ENCODE measurements around the gene PLCD3. TPM values are rescaled to one million over a fixed set of nuclear protein-coding genes. Genes with fewer than 3 reads are reported as not detected.
A peak's percentile ranks its signal among the peaks of the same experiment; 100 is the strongest.

The PLCD3 gene
- total RNA-seq, 1 experiment from 2014 or later: 88.5 TPM

DNA sequence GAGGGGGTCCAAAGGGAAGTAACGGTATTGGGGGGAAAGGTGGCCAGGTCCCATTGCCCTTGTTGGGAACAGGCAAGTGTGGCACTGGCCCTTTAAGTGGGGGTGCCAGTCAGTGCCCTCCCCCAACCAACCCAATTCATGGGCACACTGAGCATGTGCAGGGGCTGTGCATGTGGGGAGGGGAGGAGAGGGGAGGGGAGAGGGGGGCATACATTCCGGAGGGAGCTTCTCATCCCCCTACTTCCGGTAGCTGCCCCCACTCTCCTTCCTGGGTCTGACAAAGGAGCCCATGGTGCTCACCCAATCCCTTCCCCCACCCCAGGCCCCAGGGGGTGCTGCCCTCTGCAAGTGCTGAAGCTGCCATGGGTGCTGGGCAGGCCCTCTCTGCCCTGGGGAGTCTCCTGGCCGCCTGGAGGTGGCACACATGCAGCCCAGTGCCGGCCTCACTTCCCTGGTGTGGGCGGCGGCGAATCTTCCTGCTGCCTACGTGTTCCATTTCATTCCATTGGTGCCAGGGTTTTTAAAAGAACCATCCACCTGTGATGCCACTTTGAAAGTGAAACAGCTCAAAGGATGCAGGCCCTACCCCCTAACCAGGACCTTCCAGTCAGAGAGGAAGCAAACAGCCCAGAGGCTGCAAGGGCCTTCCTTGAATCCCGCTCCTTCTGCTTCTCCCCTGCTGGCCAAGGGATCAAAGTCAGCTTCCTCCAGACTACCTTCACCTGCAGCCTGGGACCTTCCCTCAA, 40.4 kb upstream of the PLCD3 start:
- TF ChIP-seq, protein P1, sequence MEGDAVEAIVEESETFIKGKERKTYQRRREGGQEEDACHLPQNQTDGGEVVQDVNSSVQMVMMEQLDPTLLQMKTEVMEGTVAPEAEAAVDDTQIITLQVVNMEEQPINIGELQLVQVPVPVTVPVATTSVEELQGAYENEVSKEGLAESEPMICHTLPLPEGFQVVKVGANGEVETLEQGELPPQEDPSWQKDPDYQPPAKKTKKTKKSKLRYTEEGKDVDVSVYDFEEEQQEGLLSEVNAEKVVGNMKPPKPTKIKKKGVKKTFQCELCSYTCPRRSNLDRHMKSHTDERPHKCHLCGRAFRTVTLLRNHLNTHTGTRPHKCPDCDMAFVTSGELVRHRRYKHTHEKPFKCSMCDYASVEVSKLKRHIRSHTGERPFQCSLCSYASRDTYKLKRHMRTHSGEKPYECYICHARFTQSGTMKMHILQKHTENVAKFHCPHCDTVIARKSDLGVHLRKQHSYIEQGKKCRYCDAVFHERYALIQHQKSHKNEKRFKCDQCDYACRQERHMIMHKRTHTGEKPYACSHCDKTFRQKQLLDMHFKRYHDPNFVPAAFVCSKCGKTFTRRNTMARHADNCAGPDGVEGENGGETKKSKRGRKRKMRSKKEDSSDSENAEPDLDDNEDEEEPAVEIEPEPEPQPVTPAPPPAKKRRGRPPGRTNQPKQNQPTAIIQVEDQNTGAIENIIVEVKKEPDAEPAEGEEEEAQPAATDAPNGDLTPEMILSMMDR (IDR thresholded peaks at IDR 0.05; ENCODE audit: insufficient read depth in 1 of 2, low read depth in 1 of 2, low read length in 1 of 2, severe bottlenecking in 1 of 2, unreplicated experiment in 1 of 2): peak in 1 of 2 experiments; percentile 0
- no peaks in the 10 kb centered on the region for H3K9me3 Mint-ChIP-seq (ENCODE audit: unreplicated experiment)
- H3K27me3 Mint-ChIP-seq (ENCODE audit: insufficient read depth, unreplicated experiment): no peaks in the 10 kb centered on the region
- peaks cover 45% of the 10 kb centered on the region for H3K4me1 Mint-ChIP-seq (ENCODE audit: low read depth, unreplicated experiment)
- peak; percentile 42 to 67 for DNase-seq
- CTCF ChIA-PET: interaction anchor here (1.2 to 4.5 kb wide), 7 partner anchors 11 to 37 kb away, joined by 7 to 47 read pairs (median 24); partner anchors contain the start of genes ACBD4, HEXIM1 and HEXIM2
- intact Hi-C loops (cut with micrococcal nuclease; ENCODE audit: unreplicated experiment): no loop called here
- no TSS peak for BruUV-seq (replicated peaks)
- no peaks in the 10 kb centered on the region for H3K36me3 ChIP-seq (ENCODE audit: control insufficient read depth, insufficient read depth, low read length)
- no peaks in the 10 kb centered on the region for H3K9me3 ChIP-seq
- peaks cover 31% of the 10 kb centered on the region for H3K36me3 Mint-ChIP-seq (ENCODE audit: insufficient read depth, unreplicated experiment)
- H3K4me1 ChIP-seq: peaks cover 70% of the 10 kb centered on the region
- H3K4me3 Mint-ChIP-seq (ENCODE audit: unreplicated experiment): peak overlapping the region; percentile 64
- H3K4me3 ChIP-seq (ENCODE audit: low read depth, low read length): peak overlapping the region; percentile 2; the same call in 1 of the 2 replicates
- H3K27ac Mint-ChIP-seq (ENCODE audit: unreplicated experiment): peak overlapping the region; percentile 94
- POLR2A ChIA-PET: interaction anchor here (1.0 to 8.1 kb wide), 5 partner anchors 12 to 37 kb away, joined by 4 to 183 read pairs (median 11); partner anchors contain the start of genes ACBD4, HEXIM1 and HEXIM2
- no peaks in the 10 kb centered on the region for H3K27me3 ChIP-seq (replicated peaks; ENCODE audit: control insufficient read depth, insufficient read depth, low read length)

DNA sequence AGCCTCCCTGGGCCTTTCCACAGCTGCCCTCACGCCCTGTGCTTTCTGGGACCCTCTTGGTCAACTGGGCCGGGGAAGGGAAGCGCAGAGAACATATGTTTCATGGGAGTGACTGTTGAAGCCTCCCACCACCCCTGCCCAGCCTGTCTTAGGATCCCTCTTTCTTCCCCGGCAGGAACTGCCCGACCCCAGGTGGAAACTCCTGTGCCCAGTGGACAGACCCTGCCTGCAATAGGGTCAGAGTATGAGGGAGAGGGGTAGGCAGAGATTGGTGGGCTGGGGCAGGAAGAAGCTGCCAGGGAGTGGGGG, 39.9 kb upstream of the PLCD3 start:
- Mint-ChIP-seq H3K27ac (ENCODE audit: unreplicated experiment) (peak overlapping the region; percentile 94), H3K36me3 (ENCODE audit: insufficient read depth, unreplicated experiment) (peaks cover 31% of the 10 kb centered on the region), H3K4me3 (ENCODE audit: unreplicated experiment) (peak overlapping the region; percentile 64), H3K4me1 (ENCODE audit: low read depth, unreplicated experiment) (peaks cover 45% of the 10 kb centered on the region), H3K9me3 (ENCODE audit: unreplicated experiment) (no peaks in the 10 kb centered on the region), H3K27me3 (ENCODE audit: insufficient read depth, unreplicated experiment) (no peaks in the 10 kb centered on the region)
- H3K36me3 ChIP-seq (ENCODE audit: control insufficient read depth, insufficient read depth, low read length): no peaks in the 10 kb centered on the region
- no peaks in the 10 kb centered on the region for H3K27me3 ChIP-seq (replicated peaks; ENCODE audit: control insufficient read depth, insufficient read depth, low read length)
- H3K4me1 ChIP-seq: peaks cover 68% of the 10 kb centered on the region
- TF ChIP-seq, protein P1 (IDR thresholded peaks at IDR 0.05; ENCODE audit: insufficient read depth in 1 of 2, low read depth in 1 of 2, low read length in 1 of 2, severe bottlenecking in 1 of 2, unreplicated experiment in 1 of 2): no peak
- intact Hi-C loops (cut with micrococcal nuclease; ENCODE audit: unreplicated experiment): no loop called here
- no peaks in the 10 kb centered on the region for H3K9me3 ChIP-seq
- TSS peak; percentile 56 for BruUV-seq (replicated peaks)
- CTCF ChIA-PET: interaction anchor here (0.8 to 4.5 kb wide), 10 partner anchors 11 to 253 kb away, joined by 4 to 47 read pairs (median 18); partner anchors contain the start of genes ACBD4, HEXIM1 and HEXIM2
- POLR2A ChIA-PET: interaction anchor here (0.6 to 8.1 kb wide), 6 partner anchors 11 to 37 kb away, joined by 3 to 183 read pairs (median 9); partner anchors contain the start of genes ACBD4, HEXIM1 and HEXIM2
- DNase-seq: no peak
- H3K4me3 ChIP-seq (ENCODE audit: low read depth, low read length): peak overlapping the region; percentile 2; the same call in 1 of the 2 replicates

DNA sequence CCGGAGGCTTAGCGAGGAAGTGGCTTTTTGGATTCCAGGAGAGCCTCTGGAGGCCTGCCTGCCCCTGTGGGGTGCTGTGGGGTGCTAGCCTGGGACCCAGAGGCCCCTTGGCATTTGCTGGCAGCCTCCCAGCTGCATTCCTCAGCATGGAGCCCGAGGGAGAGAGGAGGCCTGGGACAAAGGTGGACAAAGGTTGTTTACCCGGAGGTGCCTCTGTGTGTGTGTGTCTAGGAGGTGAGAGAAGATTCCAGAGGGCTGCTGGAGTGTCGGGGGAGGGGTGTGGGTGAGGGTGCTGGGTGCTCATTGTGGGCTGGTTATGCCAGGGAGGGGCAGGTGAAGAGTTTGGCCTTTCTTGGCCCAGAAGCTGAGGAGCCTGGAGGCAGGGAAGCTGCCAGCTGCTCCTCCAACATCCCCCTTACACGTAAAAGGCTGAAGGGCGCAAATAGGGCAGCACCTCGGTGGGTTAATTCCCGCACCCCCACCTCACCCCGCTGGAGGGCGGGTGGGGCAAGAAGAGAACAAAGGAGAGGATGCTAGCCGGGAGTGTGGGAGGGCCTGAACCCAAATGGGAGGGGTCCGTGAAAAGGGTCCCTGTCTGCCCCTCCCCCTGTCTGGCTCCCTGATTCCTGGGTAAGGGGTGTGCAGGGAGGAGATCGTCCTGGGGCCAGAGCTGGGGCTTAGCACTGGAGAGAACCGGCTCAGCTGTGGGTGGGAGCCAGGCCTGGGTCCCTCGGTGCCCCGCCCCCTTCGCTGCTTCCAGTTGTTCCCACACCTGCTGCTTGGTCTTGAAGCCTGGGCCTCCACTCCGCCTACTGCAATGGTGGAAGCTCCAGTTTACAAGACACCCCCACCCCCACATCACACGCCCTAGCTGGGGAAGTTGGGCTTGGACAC, 39.3 kb upstream of the PLCD3 start:
- DNase-seq: peak; percentile 97 to 98
- no peaks in the 10 kb centered on the region for H3K36me3 ChIP-seq (ENCODE audit: control insufficient read depth, insufficient read depth, low read length)
- POLR2A ChIA-PET: interaction anchor here (0.5 to 8.1 kb wide), 10 partner anchors 11 to 200 kb away, joined by 3 to 183 read pairs (median 4); partner anchors contain the start of genes ACBD4, HEXIM1, HEXIM2 and MAP3K14
- peak overlapping the region; percentile 10 for H3K4me3 ChIP-seq (ENCODE audit: low read depth, low read length)
- Mint-ChIP-seq H3K27ac (ENCODE audit: unreplicated experiment) (peak overlapping the region; percentile 94), H3K27me3 (ENCODE audit: insufficient read depth, unreplicated experiment) (no peaks in the 10 kb centered on the region), H3K9me3 (ENCODE audit: unreplicated experiment) (no peaks in the 10 kb centered on the region), H3K4me1 (ENCODE audit: low read depth, unreplicated experiment) (peaks cover 45% of the 10 kb centered on the region), H3K4me3 (ENCODE audit: unreplicated experiment) (peak overlapping the region; percentile 64), H3K36me3 (ENCODE audit: insufficient read depth, unreplicated experiment) (peaks cover 31% of the 10 kb centered on the region)
- no TSS peak for BruUV-seq (replicated peaks)
- H3K27me3 ChIP-seq (replicated peaks; ENCODE audit: control insufficient read depth, insufficient read depth, low read length): no peaks in the 10 kb centered on the region
- TF ChIP-seq, protein P1 (IDR thresholded peaks at IDR 0.05; ENCODE audit: insufficient read depth in 1 of 2, low read depth in 1 of 2, low read length in 1 of 2, severe bottlenecking in 1 of 2, unreplicated experiment in 1 of 2): no peak
- H3K4me1 ChIP-seq: peaks cover 65% of the 10 kb centered on the region
- CTCF ChIA-PET: interaction anchor here (0.6 to 4.5 kb wide), 12 partner anchors 10 to 254 kb away, joined by 3 to 47 read pairs (median 12); partner anchors contain the start of genes ACBD4, HEXIM1 and HEXIM2
- intact Hi-C loops (cut with micrococcal nuclease; ENCODE audit: unreplicated experiment): loop anchor here (1.0 kb wide), 3 partner anchors 10 to 26 kb away; partner anchors contain the start of genes HEXIM1 and HEXIM2
- no peaks in the 10 kb centered on the region for H3K9me3 ChIP-seq
